Fibroblast of skin of right biceps (primary cell): ENCODE results near the gene CDA.

Experiments
- DNase-seq: peaks from one replicate; pipeline ENCODE4 v3.0.0-alpha.2; 2013

CDA gene

DNA sequence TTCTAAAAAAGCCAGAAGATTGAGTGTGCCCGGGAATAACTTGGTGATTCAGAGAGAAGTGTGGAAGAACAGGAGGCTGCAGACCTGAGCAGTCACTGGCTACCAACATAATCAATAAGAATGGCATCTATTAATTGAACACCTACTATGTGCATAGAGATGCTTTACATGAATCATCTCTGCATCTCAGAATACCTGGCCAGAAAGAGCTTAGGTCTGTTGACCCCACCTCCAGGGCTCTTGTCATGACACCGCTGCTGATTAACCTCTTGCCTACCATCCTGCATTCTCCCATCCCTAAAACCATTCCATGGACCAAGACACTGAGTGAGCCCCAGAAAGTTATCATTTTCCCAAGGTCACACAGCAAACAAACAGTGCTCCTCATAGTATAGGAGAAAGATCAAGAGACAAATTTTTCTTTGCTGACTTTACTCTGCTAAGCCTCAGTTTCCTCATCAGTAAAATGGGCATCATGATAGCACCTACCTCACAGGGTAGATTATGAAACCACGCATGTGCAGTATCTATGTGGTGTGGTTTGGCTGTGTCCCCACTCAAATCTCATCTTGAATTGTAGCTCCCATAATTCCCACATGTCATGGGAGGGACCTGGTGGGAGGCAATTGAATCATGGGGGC, 28.1 kb downstream of the CDA start:
- no peak for DNase-seq

DNA sequence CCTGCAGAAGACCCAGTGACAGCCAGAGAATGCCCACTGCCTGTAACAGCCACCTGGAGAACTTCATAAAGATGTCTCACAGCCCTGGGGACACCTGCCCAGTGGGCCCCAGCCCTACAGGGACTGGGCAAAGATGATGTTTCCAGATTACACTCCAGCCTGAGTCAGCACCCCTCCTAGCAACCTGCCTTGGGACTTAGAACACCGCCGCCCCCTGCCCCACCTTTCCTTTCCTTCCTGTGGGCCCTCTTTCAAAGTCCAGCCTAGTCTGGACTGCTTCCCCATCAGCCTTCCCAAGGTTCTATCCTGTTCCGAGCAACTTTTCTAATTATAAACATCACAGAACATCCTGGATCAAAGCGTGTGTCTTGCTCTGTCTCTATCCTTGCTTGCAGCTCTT, 29.7 kb downstream of the CDA start:
- DNase-seq: no peak

GRCh38 chr1:20619999-20620398, 31.1 kb downstream of the CDA start:
- no peak for DNase-seq

GRCh38 chr1:20621012-20621411, 32.1 kb downstream of the CDA start:
- DNase-seq: no peak

DNA sequence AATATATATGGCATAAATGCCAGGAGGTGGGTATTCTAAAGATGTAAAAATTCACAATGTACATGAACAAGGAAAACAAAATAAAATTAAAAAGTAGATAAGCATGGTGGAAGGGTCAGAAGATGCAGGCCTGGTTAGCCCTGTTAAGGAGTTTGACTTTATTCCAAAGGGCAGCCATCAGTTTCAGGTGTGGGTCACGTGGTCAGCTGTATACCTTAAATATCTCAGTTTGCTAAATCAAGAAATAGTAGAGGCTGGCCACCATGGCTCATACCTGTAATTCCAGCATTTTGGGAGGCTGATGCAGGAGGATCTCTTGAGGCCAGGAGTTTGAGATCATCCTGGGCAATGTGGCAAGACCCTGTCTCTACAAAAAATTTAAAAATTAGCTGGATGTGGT, 35.8 kb downstream of the CDA start:
- DNase-seq: no peak

GRCh38 chr1:20625176-20626097, 36.5 kb downstream of the CDA start:
- no peak for DNase-seq

DNA sequence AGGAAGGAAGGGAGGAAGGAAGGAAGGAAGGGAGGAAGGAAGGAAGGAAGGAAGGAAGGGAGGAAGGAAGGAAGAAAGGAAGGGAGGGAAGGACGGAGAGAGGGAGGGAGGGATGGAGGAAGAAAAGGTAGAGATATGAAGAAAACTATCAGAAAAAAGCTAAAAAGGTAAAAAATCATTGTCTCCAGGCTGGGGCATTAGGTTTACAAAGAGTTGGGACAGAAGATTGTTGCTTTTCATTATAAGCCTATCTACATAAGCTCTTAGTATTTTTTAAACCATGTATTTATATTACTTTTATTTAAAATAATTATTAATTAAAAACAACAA, 37.2 kb downstream of the CDA start:
- DNase-seq: no peak

DNA sequence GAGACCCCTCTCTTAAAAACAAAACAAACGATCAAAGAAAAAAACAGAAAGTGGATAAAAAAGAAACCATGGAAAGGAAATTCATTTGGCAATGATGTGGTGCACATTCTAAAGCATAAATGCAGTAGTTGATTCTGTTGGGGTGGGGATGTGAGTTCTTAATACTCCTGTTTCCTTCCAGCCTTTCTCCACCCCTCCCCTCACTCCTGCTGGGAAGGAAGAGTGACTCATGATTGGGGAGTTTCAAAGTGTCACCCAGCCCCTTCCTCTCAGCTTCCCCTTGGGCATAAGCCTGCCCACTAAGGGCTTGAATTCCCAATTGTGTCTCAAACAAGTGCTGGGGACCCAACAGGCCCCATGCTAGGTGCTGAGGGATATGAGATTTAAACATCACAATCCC, 37.6 kb downstream of the CDA start:
- no peak for DNase-seq

GRCh38 chr1:20630729-20631128, 41.8 kb downstream of the CDA start:
- no peak for DNase-seq

DNA sequence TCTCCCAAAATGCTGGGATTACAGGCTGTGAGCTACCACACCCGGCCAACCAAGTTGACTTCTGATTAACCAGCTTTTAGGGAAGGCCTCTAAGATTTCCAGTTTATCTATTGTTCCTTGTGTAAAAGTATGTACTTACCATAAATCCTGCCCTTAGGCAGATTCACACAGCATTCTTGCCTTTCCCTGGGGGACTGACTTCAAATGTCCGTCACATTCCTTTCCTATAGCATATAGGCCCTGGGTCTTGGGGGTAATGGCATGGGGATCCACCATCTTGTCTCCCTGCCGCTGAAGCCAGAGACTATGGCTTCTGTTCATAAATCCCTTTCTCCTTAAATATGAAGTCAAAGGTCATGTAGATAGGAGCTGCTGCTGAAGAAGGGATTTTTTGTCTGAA, 43.5 kb downstream of the CDA start:
- DNase-seq: peak; percentile 33

DNA sequence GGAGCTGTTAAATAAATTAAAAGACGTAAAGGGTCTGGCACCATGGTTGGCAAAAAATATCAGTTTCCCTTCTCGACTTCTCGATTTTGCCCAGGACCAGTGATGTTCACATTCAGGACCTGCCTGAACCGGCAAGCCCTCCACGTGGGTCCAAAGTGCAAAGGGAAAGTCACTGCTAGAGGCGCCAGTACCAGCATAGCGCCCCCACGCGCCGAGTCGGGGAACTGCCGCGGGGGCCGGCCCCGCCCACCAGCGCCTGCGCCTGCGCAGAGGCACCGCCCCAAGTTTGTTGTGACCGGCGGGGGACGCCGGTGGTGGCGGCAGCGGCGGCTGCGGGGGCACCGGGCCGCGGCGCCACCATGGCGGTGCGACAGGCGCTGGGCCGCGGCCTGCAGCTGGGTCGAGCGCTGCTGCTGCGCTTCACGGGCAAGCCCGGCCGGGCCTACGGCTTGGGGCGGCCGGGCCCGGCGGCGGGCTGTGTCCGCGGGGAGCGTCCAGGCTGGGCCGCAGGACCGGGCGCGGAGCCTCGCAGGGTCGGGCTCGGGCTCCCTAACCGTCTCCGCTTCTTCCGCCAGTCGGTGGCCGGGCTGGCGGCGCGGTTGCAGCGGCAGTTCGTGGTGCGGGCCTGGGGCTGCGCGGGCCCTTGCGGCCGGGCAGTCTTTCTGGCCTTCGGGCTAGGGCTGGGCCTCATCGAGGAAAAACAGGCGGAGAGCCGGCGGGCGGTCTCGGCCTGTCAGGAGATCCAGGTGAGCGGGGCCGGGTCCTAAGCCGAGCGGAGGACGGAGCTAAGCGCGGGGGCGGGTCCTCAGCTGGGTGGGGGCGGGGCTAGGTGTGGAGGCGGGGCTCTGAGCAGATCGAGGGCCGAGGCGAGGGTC, 44.5 kb downstream of the CDA start, which contains the start of gene PINK1:
Gene PINK1, plus strand, starts transcription at position 269 of the 875 bp plus-strand sequence. Its CDS starts 91 bp downstream, at position 360.
- peak; percentile 68 for DNase-seq

GRCh38 chr1:20634065-20634593, 45.2 kb downstream of the CDA start:
- DNase-seq: no peak

- peak; percentile 45 for DNase-seq
These were observed 45.7 kb downstream of the CDA start for GRCh38 chr1:20634594-20635084.

GRCh38 chr1:20636785-20637347, 48.0 kb downstream of the CDA start:
- DNase-seq: no peak

DNA sequence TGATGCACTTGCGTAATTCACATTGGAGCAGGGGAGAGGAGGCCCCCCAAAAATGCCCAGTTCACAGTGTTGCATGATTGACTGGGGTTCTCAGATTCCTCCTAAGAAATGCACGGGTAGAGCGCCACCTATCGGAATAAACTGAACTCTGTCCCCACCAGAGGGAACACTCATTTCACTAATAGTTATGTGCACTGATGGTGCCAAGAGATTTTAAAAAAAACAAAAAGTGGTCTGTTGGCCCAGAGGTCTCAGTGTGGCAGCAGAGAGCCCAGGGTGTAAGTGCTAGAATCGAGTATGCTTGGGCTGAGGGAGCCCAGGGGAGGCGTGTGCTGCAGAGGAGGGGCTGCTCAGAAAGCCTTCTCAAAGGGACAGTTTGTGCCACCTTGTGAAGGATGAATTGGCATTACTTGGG, 51.3 kb downstream of the CDA start:
- DNase-seq: peak; percentile 47

DNA sequence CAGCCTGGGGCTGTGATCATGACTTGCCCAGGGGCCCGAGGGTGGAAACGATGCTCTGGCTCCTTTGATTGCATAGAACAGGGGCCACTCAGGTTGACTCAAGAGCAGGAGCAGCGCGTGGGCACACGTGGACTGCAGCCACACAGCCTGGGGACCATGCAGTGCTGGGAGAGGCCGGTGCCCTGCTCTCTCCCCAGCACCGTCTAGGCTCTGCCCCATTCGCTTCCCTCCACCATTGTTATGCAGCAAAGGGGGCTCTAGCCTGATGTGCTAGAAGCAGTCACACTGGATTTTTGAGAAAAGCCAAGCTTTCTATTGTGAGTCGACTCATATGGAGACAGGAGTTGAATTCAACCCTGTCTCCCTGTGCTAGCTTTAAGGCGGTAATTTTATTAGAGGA, 53.1 kb downstream of the CDA start:
- DNase-seq: no peak

GRCh38 chr1:20643080-20643479, 54.2 kb downstream of the CDA start:
- no peak for DNase-seq

- DNase-seq: no peak
These were observed 55.5 kb downstream of the CDA start for GRCh38 chr1:20644416-20644815.

- DNase-seq: no peak
These were observed 56.5 kb downstream of the CDA start for GRCh38 chr1:20645414-20645813.

GRCh38 chr1:20648438-20648837, 59.5 kb downstream of the CDA start:
- no peak for DNase-seq

DNA sequence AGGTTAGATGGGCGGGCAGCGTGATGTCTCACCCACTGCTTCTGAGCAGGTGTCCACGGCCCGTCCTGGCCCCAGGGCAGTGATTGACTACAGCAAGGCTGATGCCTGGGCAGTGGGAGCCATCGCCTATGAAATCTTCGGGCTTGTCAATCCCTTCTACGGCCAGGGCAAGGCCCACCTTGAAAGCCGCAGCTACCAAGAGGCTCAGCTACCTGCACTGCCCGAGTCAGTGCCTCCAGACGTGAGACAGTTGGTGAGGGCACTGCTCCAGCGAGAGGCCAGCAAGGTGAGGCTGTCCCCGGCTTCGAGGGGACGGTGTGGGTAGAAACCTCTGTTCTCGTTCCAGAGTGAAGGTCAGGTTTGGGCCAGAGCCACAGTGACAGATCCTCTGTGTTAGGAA, 60.0 kb downstream of the CDA start:
- no peak for DNase-seq

DNA sequence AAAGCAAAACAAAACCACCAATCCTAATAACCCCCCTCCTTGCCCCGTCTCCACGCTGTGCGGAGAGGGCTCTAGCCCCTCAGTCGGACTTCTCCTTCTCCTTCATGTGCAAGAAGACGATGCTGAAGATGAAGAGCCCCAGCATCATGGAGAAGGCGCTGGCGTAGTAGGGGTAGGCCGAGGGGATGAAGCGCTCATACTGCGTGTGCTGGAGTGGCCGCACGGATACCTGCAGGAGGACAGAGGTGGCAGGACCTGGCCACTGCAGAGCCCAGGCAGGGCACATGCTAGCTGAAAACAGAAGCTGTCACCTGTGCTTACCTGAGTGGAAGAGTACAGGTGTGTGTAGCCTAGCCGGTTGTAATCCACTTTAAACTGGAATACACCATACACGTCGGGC, 63.4 kb downstream of the CDA start:
- DNase-seq: no peak
